Liver (tissue), 9 donors: ENCODE measurements around the gene ASXL1. TPM values are rescaled to one million over a fixed set of nuclear protein-coding genes. Genes with fewer than 3 reads are reported as not detected.
A peak's percentile ranks its signal among the peaks of the same experiment; 100 is the strongest.

Source experiments
- DNase-seq: peaks from one replicate; pipeline ENCODE4 v3.0.0-alpha.2; 2017; ENCODE audit warnings: low spot score
- H3K27ac ChIP-seq, 2 donors: one replicate each; pipeline ENCODE4 v1.7.0; 2013; ENCODE audit warnings: inconsistent platforms in 2 of 2, low read length in 2 of 2, control low read depth in 1 of 2, low read depth in 1 of 2, mild to moderate bottlenecking in 1 of 2
- H3K27me3 ChIP-seq, 4 donors: one replicate each; pipeline versions ENCODE4 v1.6.1 to v1.7.0; 2013; ENCODE audit warnings: low read length in 3 of 4, inconsistent platforms in 1 of 4, mild to moderate bottlenecking in 1 of 4, moderate library complexity in 1 of 4; ENCODE audit not compliant: control insufficient read depth in 4 of 4, insufficient read depth in 4 of 4
- H3K36me3 ChIP-seq, 4 donors: one replicate each; pipeline versions ENCODE4 v1.6.1 to v1.7.0; 2013; ENCODE audit warnings: low read length in 3 of 4, mild to moderate bottlenecking in 3 of 4, low read depth in 1 of 4, moderate library complexity in 1 of 4; ENCODE audit not compliant: control insufficient read depth in 4 of 4, insufficient read depth in 3 of 4
- H3K4me1 ChIP-seq, 4 donors: one replicate each; pipeline versions ENCODE4 v1.6.1 to v1.7.0; 2013; ENCODE audit warnings: low read length in 3 of 4, mild to moderate bottlenecking in 3 of 4, moderate library complexity in 1 of 4; ENCODE audit not compliant: control insufficient read depth in 4 of 4, insufficient read depth in 4 of 4
- H3K4me3 ChIP-seq, 3 donors: one replicate each; pipeline versions ENCODE4 v1.6.1 to v1.7.0; 2013; ENCODE audit warnings: low read length in 3 of 3, control low read depth in 1 of 3, low read depth in 1 of 3, mild to moderate bottlenecking in 1 of 3
- H3K9ac ChIP-seq, 2 donors: one replicate each; pipeline ENCODE4 v1.7.0; 2013; ENCODE audit warnings: low read length in 2 of 2, mild to moderate bottlenecking in 2 of 2, moderate library complexity in 2 of 2, control low read depth in 1 of 2, low read depth in 1 of 2
- H3K9me3 ChIP-seq, 4 donors: one replicate each; pipeline versions ENCODE4 v1.6.1 to v1.7.0; 2013; ENCODE audit warnings: low read length in 3 of 4; ENCODE audit not compliant: control insufficient read depth in 4 of 4
- FOXA1 ChIP-seq: IDR thresholded peaks from 2 replicates; pipeline ENCODE4 v1.6.1; 2016; ENCODE audit warnings: antibody characterized with exemption
- FOXA2 ChIP-seq: IDR thresholded peaks from 2 replicates; pipeline ENCODE4 v1.6.1; 2016; ENCODE audit warnings: antibody characterized with exemption
- HNF4A ChIP-seq, 2 donors: conservative IDR thresholded peaks; 2 replicates each; pipeline ENCODE4 v1.6.1; 2016; ENCODE audit warnings: antibody characterized with exemption in 2 of 2, mild to moderate bottlenecking in 2 of 2
- HNF4G ChIP-seq: IDR thresholded peaks from 2 replicates; pipeline ENCODE4 v1.6.1; 2016; ENCODE audit warnings: antibody characterized with exemption
- RAD21 ChIP-seq, 2 donors: IDR thresholded peaks; 2 replicates each; pipeline ENCODE4 v1.6.1; 2016; ENCODE audit warnings: antibody characterized with exemption in 2 of 2, mild to moderate bottlenecking in 2 of 2
- RXRA ChIP-seq, 2 donors: IDR thresholded peaks; 2 replicates each; pipeline ENCODE4 v1.6.1; 2017 to 2018; ENCODE audit warnings: antibody characterized with exemption in 2 of 2, mild to moderate bottlenecking in 1 of 2
- SP1 ChIP-seq: IDR thresholded peaks from 2 replicates; pipeline ENCODE4 v1.6.1; 2018; ENCODE audit warnings: antibody characterized with exemption, mild to moderate bottlenecking
- TAF1 ChIP-seq: conservative IDR thresholded peaks from 2 replicates; pipeline ENCODE4 v1.6.1; 2016; ENCODE audit warnings: antibody characterized with exemption, mild to moderate bottlenecking
- WGBS: extraction: QIAGEN DNeasy Blood & Tissue Kit; methylation state at CpG from one replicate; pipeline ENCODE4 v1.1.7; 2013; 5-methylcytosine and 5-hydroxymethylcytosine counted together
- polyA plus RNA-seq, 2 donors: library from polyadenylated mRNA; stranded (reverse) in 1 of 2; unstranded in 1 of 2; fragments of 200-250 nt in 1 of 2; fragments of >200 nt in 1 of 2; fragmentation: Nextera tagmentation in 1 of 2; extraction: Ambion mirVana in 1 of 2; gene quantifications; one replicate each; pipeline versions ENCODE4 v1.2.1 to v1.2.3, GENCODE V29; 2013 to 2015
- total RNA-seq, 2 donors: library from RNA; depleted of rRNA; stranded (reverse); fragments of >200 nt; gene quantifications; one replicate each; pipeline ENCODE4 v1.2.3, GENCODE V29; 2014
- TF ChIP-seq, protein P1 (sequence below): IDR thresholded peaks from 2 replicates; pipeline ENCODE4 v1.6.1; 2016; ENCODE audit warnings: antibody characterized with exemption
- TF ChIP-seq, protein P2 (sequence below): IDR thresholded peaks from 2 replicates; pipeline ENCODE4 v1.6.1; 2016; ENCODE audit warnings: antibody characterized with exemption
- TF ChIP-seq, protein P3 (sequence below): IDR thresholded peaks from 2 replicates; pipeline ENCODE4 v1.6.1; 2016; ENCODE audit warnings: antibody characterized with exemption, mild to moderate bottlenecking
- TF ChIP-seq, protein P4 (sequence below): IDR thresholded peaks from 2 replicates; pipeline ENCODE4 v1.6.1; 2016; ENCODE audit warnings: antibody characterized with exemption
- TF ChIP-seq, protein P5 (sequence below): fragments of 150-350 bp; IDR thresholded peaks from 2 replicates; pipeline ENCODE4 v1.5.1; 2017; ENCODE audit warnings: improper control_type of control experiment, low read depth, low read length; ENCODE audit not compliant: missing input control
- donor health status: healthy.
- donor health status: healthy.
- donor health status: healthy.
- donor health status: healthy.
- donor health status: healthy.

The ASXL1 gene
- total and polyA plus RNA-seq, 4 donors = 13.4 to 61.3 (median 24.5) TPM

DNA sequence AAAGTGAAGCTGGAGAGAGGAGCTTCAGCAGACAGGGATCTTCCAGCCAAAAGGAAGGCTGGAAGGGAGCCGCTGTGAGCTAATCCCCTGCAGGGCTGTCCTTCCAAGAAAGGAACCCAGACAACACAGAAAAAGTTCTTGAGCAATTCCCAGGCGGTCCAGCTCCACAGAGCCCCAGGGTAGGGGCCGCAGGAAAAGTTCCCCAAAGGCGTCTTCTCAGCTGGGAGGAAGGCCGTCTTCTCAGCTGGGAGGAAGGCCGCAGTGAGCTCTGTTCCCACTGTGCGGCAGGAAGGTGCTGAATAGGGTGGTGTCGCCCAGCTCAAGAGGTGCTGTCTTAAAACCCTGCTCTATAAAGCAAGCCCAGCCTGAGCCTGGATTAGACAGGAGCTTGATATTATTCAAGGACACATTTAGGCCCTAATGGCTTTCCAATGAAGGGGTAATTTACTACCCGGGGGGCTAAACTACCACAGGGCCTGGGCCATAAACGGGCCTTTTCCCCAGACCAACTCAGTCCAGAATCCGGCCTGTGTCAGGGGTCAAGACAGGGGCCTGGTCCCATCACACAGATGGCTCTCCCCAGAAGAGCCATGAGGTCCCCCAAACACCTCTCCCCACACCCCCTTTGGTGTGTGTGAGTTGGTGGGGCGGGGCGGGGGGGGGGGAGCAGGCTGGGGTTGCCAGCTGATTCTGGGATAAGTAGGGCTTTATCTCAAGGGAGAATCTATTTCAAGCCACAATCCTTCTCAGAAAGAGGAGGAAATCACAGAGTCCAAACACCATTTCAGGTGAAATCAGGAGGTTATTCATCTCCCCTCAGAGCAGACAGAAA lies 123.4 kb downstream of the ASXL1 start:
- no peak for DNase-seq

More for the DNA sequence above, 123.4 kb downstream of the ASXL1 start:
- peak overlapping the region; percentile 32 to 68 for H3K27ac ChIP-seq
- no peaks in the 10 kb centered on the region for H3K27me3 ChIP-seq
- no peak for TF ChIP-seq HNF4A (conservative IDR thresholded peaks at IDR 0.05)
- TF ChIP-seq, protein P1, sequence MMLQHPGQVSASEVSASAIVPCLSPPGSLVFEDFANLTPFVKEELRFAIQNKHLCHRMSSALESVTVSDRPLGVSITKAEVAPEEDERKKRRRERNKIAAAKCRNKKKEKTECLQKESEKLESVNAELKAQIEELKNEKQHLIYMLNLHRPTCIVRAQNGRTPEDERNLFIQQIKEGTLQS = no peak
- no peak for TF ChIP-seq FOXA2
- TF ChIP-seq FOXA1 = no peak
- no peak for TF ChIP-seq RXRA (IDR thresholded peaks at IDR 0.05)
- TF ChIP-seq, protein P2, sequence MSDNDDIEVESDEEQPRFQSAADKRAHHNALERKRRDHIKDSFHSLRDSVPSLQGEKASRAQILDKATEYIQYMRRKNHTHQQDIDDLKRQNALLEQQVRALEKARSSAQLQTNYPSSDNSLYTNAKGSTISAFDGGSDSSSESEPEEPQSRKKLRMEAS = no peak
- TF ChIP-seq, protein P3, sequence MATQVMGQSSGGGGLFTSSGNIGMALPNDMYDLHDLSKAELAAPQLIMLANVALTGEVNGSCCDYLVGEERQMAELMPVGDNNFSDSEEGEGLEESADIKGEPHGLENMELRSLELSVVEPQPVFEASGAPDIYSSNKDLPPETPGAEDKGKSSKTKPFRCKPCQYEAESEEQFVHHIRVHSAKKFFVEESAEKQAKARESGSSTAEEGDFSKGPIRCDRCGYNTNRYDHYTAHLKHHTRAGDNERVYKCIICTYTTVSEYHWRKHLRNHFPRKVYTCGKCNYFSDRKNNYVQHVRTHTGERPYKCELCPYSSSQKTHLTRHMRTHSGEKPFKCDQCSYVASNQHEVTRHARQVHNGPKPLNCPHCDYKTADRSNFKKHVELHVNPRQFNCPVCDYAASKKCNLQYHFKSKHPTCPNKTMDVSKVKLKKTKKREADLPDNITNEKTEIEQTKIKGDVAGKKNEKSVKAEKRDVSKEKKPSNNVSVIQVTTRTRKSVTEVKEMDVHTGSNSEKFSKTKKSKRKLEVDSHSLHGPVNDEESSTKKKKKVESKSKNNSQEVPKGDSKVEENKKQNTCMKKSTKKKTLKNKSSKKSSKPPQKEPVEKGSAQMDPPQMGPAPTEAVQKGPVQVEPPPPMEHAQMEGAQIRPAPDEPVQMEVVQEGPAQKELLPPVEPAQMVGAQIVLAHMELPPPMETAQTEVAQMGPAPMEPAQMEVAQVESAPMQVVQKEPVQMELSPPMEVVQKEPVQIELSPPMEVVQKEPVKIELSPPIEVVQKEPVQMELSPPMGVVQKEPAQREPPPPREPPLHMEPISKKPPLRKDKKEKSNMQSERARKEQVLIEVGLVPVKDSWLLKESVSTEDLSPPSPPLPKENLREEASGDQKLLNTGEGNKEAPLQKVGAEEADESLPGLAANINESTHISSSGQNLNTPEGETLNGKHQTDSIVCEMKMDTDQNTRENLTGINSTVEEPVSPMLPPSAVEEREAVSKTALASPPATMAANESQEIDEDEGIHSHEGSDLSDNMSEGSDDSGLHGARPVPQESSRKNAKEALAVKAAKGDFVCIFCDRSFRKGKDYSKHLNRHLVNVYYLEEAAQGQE = no peak
- TF ChIP-seq RAD21 (IDR thresholded peaks at IDR 0.05) = no peak
- TF ChIP-seq, protein P4, sequence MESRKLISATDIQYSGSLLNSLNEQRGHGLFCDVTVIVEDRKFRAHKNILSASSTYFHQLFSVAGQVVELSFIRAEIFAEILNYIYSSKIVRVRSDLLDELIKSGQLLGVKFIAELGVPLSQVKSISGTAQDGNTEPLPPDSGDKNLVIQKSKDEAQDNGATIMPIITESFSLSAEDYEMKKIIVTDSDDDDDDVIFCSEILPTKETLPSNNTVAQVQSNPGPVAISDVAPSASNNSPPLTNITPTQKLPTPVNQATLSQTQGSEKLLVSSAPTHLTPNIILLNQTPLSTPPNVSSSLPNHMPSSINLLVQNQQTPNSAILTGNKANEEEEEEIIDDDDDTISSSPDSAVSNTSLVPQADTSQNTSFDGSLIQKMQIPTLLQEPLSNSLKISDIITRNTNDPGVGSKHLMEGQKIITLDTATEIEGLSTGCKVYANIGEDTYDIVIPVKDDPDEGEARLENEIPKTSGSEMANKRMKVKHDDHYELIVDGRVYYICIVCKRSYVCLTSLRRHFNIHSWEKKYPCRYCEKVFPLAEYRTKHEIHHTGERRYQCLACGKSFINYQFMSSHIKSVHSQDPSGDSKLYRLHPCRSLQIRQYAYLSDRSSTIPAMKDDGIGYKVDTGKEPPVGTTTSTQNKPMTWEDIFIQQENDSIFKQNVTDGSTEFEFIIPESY = no peak
- TF ChIP-seq HNF4G = no peak
- TF ChIP-seq TAF1 = no peak
- no peak for TF ChIP-seq SP1
- TF ChIP-seq, protein P5, sequence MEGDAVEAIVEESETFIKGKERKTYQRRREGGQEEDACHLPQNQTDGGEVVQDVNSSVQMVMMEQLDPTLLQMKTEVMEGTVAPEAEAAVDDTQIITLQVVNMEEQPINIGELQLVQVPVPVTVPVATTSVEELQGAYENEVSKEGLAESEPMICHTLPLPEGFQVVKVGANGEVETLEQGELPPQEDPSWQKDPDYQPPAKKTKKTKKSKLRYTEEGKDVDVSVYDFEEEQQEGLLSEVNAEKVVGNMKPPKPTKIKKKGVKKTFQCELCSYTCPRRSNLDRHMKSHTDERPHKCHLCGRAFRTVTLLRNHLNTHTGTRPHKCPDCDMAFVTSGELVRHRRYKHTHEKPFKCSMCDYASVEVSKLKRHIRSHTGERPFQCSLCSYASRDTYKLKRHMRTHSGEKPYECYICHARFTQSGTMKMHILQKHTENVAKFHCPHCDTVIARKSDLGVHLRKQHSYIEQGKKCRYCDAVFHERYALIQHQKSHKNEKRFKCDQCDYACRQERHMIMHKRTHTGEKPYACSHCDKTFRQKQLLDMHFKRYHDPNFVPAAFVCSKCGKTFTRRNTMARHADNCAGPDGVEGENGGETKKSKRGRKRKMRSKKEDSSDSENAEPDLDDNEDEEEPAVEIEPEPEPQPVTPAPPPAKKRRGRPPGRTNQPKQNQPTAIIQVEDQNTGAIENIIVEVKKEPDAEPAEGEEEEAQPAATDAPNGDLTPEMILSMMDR = no peak
- no peaks in the 10 kb centered on the region for H3K9me3 ChIP-seq
- no peak overlapping the region for H3K9ac ChIP-seq
- peaks cover 10 to 68% (median 40%) of the 10 kb centered on the region in 4 donors for H3K4me1 ChIP-seq
- WGBS = 67% methylated on average over 13 of the region's 13 CpGs
- no peaks in the 10 kb centered on the region for H3K36me3 ChIP-seq
- H3K4me3 ChIP-seq = peak overlapping the region in 2 of 3 donors; percentile 80 to 96
